HG02798 (cell line): ENCODE data around the gene ANO2.

Experiments used
- ATAC-seq: cut with Tn5 transposase; IDR thresholded peaks from one replicate; pipeline ENCODE4 v1.9.1; 2021; ENCODE audit warnings: mild to moderate bottlenecking; ENCODE audit not compliant: unreplicated experiment, poor library complexity

ANO2 gene

DNA sequence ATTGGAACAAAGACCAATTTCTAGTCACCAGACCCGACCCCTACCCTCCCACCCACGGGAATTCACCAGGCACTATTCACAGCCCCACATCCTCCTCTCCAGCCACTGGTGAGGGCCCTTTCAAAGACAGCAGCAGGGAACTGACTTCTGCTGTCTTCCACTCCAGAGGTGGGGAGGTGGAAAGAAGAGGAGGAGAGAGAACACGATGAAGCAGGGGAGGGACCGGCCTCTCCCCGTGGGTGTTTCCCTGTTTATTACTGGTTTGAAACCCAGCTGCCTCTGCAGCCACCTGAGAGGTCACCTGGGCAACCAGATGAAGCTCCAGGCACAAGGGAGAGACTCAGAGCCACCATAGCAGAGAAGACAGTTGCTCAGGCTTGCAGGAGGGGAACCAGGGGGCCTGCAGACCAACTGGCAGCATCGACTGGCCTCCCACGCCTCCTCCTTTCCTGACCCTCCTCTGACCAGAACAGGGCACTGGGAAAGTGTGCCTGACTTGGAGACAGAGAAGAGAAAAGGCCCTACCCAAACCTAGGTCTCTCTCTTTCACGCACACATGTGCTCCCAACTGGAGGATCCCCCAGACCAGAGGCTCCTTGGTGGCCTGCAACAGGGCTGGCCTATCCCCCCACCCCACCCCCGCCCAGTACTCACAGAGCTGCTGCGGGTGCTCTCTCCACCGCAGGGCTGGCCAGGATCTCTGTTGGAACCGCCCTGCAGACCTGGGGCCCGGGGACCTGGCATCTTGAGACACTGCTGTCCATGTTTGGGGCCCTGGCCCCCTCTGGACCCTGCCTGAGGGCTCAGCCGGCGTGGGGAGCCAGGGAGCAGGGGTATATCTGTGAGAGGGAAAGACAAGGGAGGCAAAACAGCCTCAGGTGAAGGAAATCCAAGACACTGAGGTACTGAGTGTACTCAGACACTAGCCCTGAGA is 22.8 kb downstream of the ANO2 start:
- no peak for ATAC-seq

DNA sequence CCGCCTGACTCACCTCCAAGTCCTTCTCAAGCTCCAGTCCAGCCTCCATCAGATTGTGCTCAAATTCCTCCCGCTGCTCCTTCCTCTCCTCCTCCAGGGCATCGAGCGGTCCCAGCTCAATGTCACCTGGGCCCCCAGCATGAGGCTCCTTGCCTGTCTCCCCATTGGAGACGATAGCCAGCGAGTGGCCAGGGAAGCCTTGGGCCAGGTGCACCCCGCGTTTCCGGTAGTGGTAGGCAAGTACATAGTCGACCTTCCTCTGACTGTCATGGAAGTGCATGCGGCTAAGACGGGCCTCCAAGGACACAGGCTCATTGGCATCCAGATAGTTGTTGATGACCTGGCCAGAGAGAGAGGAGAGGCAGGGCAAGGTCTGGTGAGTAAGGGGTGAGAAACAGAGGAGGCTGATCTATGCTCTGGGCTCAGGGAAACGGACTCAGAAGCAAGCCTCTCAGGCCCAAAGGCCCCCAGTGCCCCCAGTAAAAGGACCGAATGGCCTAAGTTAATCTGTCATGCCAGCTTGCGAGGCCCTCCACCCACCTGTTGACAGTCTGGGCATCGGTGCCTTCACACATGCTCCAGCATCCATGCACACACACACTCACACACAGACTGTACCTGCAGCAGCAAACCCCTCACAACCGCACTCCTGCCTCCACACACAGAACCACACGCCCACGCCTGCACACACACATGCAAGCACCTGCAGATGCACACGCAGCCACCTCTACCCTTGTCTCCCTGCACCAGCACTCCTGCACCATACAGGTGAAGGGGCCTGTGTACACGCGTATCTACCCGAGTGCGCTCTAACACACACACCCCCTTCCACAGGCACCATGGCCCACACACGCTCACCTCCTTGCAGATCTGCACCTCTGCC is 23.8 kb downstream of the ANO2 start:
- no peak for ATAC-seq

DNA sequence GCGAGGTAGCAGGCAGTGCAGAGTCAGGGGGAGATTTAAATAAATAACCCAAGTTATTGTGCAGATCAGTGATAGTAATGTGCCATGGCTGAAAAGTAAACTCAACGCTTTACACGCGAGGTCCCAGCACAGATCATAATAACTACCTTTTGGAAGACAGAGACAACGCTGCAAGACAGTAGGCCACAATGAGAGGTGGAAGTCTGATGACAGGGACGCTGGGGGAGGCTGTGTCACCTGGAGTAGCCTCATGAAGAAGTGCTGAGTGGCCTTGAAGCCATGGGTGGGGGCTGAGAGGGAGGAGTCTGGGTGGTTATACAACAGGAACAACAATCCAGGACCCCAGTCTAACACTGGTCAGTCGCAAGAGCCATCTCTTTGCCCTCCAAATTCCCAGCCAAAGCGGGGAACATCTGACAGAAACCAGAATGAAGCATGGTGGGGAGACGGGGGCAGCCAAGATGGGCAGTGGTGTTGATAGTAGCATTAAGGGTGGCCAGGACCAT is 28.2 kb downstream of the ANO2 start:
- ATAC-seq = no peak

GRCh38 chr12:5915511-5915910 is 29.5 kb downstream of the ANO2 start:
- ATAC-seq = no peak

GRCh38 chr12:5914387-5915149 is 30.5 kb downstream of the ANO2 start:
- ATAC-seq = no peak

- no peak for ATAC-seq
Measured at GRCh38 chr12:5913387-5913786, 31.7 kb downstream of the ANO2 start.

- no peak for ATAC-seq
Measured at GRCh38 chr12:5912437-5913334, 32.4 kb downstream of the ANO2 start.

- no peak for ATAC-seq
Measured at GRCh38 chr12:5912011-5912410, 33.0 kb downstream of the ANO2 start.

DNA sequence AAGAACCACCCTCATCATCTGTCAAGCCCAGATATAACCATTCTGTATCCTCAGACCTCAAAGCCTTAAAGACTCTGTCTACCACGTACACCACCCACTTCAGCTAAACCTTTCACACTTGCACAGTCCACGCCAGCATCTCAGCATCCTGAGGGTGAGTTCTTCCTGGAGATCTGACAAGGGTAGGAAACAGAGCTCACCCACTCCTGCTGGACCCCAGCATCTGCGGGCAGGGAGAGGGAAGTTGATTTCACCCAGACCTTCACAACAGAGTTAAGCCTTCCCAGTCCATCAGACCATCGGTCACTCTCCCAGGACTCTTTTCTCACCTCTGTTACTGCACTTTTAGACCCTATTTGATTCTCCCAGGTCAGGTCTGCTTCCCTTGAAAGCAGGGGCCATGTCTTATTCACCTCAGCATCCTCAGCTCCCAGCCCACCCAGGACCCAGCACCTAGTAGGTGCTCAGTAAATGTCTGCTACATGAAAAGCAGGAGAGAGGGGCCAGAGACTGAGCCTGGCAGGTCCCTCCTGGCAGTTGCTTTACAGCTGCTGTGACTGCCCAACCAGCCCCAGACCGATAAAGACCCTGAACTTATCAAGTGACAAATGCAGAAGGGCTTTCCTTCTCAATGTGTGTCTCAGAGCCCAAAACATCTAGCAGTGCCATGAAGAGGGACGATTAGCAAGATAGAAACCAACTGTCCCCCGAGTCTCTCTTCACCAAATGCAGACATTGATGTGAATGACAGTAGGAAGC is 34.1 kb downstream of the ANO2 start:
- ATAC-seq = no peak

- ATAC-seq = no peak
Measured at GRCh38 chr12:5909560-5909959, 35.5 kb downstream of the ANO2 start.

DNA sequence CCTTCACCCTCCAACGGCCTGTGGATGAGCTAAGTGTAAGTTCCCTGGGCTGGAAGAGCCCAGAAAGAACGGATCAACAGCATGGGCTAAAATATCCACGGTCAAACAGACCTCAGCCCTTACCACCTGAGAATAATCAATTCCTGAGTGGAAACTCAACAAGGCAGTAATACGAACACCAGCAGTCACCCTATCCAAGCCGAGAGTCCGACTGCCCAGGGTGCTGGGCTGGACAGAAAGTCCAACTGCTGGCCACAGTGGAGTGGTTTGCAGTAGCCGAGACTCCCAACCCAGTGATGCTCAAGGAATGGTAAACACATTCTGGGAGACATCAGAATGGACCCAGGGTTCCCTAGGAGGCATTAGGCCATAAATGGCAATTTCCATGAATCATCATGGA is 36.8 kb downstream of the ANO2 start:
- ATAC-seq = no peak

GRCh38 chr12:5907807-5908206 is 37.3 kb downstream of the ANO2 start:
- ATAC-seq = no peak

DNA sequence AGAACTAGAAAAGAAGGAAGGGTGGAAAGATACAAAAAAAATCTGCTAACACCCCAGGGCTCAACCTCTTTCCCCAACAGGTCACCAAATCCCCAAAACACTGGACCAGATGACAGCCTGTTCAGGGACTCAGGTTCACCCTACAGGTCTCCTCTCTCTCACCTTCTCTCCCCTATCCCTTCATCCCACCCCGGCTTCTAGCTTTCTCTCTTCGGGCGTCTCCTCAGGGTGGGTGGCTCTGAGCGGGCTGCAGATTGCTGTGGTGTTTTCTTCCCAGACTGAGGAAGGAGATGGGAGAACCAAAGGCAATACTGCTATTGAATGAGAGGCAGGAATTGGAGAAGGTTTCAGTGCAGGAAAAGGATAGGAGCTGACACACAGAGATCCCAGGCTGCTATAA is 39.3 kb downstream of the ANO2 start:
- ATAC-seq = no peak

DNA sequence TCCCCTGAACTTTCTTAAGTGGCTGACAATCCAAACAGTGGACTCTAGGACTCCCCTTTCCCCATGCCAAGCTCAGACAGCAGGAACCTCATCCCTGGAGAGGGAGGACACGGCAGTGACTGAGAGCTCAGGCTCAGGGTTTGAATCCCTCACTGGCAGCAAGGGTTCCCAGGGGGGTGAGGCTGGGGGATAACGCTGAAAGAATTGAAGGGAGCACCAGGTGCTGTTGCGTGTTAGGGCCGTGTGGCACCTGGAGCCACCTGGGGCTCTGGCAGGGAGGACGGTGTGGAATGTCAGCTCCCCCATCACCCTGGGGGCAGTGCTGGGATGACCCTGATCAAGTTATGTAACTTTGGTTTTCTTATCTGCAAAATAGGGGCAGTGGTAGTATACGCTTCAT is 40.1 kb downstream of the ANO2 start:
- ATAC-seq = no peak

DNA sequence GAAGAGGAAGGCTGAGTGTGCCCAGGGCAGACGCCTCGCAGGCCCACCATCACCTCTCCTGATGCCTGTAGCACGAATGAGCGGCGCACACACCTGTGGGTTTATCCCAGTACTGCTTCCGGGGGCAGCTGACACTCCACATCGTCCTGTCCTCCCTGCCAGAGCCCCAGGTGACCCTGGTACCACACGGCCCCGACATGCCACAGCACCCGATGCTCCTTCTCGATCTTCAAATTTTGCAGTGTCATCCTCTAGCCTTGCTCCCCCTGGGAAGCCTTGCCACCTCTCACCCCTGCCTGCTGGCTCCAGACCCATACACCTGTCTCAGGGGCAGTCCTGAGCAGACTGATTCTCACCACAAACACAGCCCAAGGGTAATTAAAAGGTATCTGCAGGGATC is 40.6 kb downstream of the ANO2 start:
- ATAC-seq = no peak

DNA sequence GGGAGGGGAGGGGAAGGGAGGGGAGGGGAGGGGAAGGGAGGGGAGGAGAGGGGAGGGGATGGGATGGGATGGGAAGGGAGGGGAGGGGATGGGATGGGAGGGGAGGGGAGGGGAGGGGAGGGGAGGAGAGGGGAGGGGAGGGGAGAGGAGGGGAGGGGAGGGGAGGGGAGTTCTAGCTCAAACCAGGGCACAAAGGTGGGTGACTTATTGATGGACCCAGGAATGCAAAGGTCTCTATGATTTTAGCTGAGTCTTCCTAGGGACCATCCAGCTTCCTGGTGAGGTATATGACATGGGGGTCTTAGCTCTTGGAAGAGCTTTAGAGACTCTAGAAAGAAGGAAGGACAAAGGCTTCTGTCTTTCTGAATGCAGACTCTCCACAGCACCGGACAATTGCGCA is 42.3 kb downstream of the ANO2 start:
- ATAC-seq = no peak

DNA sequence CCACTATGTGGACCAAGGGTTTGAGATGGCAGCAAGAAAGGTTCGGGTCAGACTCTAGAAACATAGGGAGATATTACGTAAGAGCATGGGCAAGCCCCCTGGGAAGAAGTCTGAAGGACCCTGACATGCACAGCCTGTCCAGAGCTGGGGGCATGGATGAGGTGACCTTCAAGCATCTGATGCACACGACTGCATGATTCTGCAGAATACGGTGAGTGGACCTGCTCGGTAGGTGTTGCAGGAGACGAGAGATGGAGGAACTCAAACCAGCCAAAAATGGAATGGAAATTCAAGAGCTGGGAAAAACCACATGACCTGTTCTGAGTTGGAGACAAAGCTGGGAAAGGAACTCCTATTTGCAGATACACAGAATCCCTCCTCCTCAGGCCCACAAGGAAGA is 43.6 kb downstream of the ANO2 start:
- ATAC-seq = no peak

- no peak for ATAC-seq
Measured at GRCh38 chr12:5900533-5901205, 44.4 kb downstream of the ANO2 start.
